Airway epithelial cell (primary cell): ENCODE data around the gene SLC22A2. TPM values are rescaled to one million over a fixed set of nuclear protein-coding genes. Genes with fewer than 3 reads are reported as not detected.

ENCODE experiments used
- total RNA-seq: library from RNA; depleted of rRNA; stranded (reverse); fragments of >200 nt; gene quantifications from 2 replicates; pipeline ENCODE4 v1.2.3, GENCODE V29; 2015

Gene SLC22A2
- not detected in 2 replicates for total RNA-seq

GRCh38 chr6:160258346-160259142, at the start of gene SLC22A2:
TSS of gene SLC22A2 (minus strand) at chr6:160258821. CDS start at chr6:160258757, 64 bp downstream.

Other genes with a start within 250 kb of the SLC22A2 start
- 2.3 TPM in 1 of 2 replicates, not detected in the other for gene SLC22A1, start 137.0 kb downstream of the SLC22A2 start, total RNA-seq
- gene SLC22A3, start 89.6 kb upstream of the SLC22A2 start, total RNA-seq, result 2.2 and 2.3 TPM in 2 replicates